Smooth muscle cell (in vitro differentiated cells): ENCODE measurements around the gene MYL4. TPM values are rescaled to one million over a fixed set of nuclear protein-coding genes. Genes with fewer than 3 reads are reported as not detected.

Experiments
- DNase-seq: peaks from one replicate; lab custom pipeline; 2025; ENCODE audit not compliant: unreplicated experiment; lab: John Stamatoyannopoulos, UW
- H2AFZ ChIP-seq: fragments of 200-600 bp; sonication (generic); 2 replicates; pipeline ENCODE4 v1.6.0; 2016; ENCODE audit warnings: antibody characterized with exemption, low read depth, mild to moderate bottlenecking
- H3F3A ChIP-seq: fragments of 200-600 bp; sonication (generic); 2 replicates; pipeline ENCODE4 v1.6.0; 2017; ENCODE audit warnings: antibody characterized with exemption, low read depth
- H3K27ac ChIP-seq: fragments of 200-600 bp; sonication (generic); 2 replicates; pipeline ENCODE4 v1.5.1; 2016; ENCODE audit warnings: low read depth, mild to moderate bottlenecking
- H3K27me3 ChIP-seq: fragments of 200-600 bp; sonication (generic); 2 replicates; pipeline ENCODE4 v1.6.1; 2016; ENCODE audit warnings: low read depth, mild to moderate bottlenecking
- H3K36me3 ChIP-seq: fragments of 200-600 bp; sonication (generic); 2 replicates; pipeline ENCODE4 v1.5.1; 2016; ENCODE audit warnings: low read depth
- H3K4me1 ChIP-seq: fragments of 200-600 bp; sonication (generic); 2 replicates; pipeline ENCODE4 v1.5.1; 2016; ENCODE audit warnings: low read depth
- H3K4me2 ChIP-seq: fragments of 200-600 bp; sonication (generic); 2 replicates; pipeline ENCODE4 v1.6.0; 2016; ENCODE audit warnings: mild to moderate bottlenecking
- H3K4me3 ChIP-seq: fragments of 200-600 bp; sonication (generic); 2 replicates; pipeline ENCODE4 v1.5.1; 2016; ENCODE audit warnings: mild to moderate bottlenecking
- H3K79me2 ChIP-seq: fragments of 200-600 bp; sonication (generic); 2 replicates; pipeline ENCODE4 v1.6.0; 2016; ENCODE audit warnings: low read depth, mild to moderate bottlenecking
- H3K9ac ChIP-seq: fragments of 200-600 bp; sonication (generic); 2 replicates; pipeline ENCODE4 v1.6.0; 2016; ENCODE audit warnings: low read depth
- H3K9me3 ChIP-seq: fragments of 200-600 bp; sonication (generic); replicated peaks from 2 replicates; pipeline ENCODE4 v1.5.1; 2016; ENCODE audit warnings: low read depth
- H4K20me1 ChIP-seq: fragments of 200-600 bp; sonication (generic); 2 replicates; pipeline ENCODE4 v1.6.0; 2016; ENCODE audit warnings: low read depth
- CTCF ChIP-seq: fragments of 200-600 bp; sonication (generic); IDR thresholded peaks from 2 replicates; pipeline ENCODE4 v1.5.1; 2017; ENCODE audit warnings: borderline replicate concordance, mild to moderate bottlenecking, antibody characterized with exemption; ENCODE audit not compliant: insufficient read depth, poor library complexity, severe bottlenecking
- WGBS: methylation state at CpG from one replicate; pipeline ENCODE4 v1.1.7; 2016; ENCODE audit warnings: low lambda C conversion rate; 5-methylcytosine and 5-hydroxymethylcytosine counted together
- polyA plus RNA-seq: library from polyadenylated mRNA; unstranded; fragments of >200 nt; fragmentation: Nextera tagmentation; extraction: Ambion mirVana; gene quantifications from 2 replicates; pipeline ENCODE4 v1.2.1, GENCODE V29; 2016
- total RNA-seq: library from RNA; depleted of rRNA; stranded (reverse); fragments of >200 nt; gene quantifications from 2 replicates; pipeline ENCODE4 v1.2.3, GENCODE V29; 2014

Gene MYL4
- total and polyA plus RNA-seq, 2 experiments from 2014 or later: 6.5 to 8.3 TPM

- Histone ChIP-seq H3K27ac (peak overlapping the region; percentile 49), H3K4me1 (no peaks in the 10 kb centered on the region), H3K79me2 (no peaks in the 10 kb centered on the region), H3K9me3 (no peaks in the 10 kb centered on the region), H3K9ac (peak overlapping the region; percentile 50), H3K27me3 (no peaks in the 10 kb centered on the region), H2AFZ (peak overlapping the region; percentile 87), H3F3A (no peaks in the 10 kb centered on the region), H3K4me2 (peak overlapping the region; percentile 82), H4K20me1 (no peaks in the 10 kb centered on the region), H3K36me3 (no peaks in the 10 kb centered on the region), H3K4me3 (peak overlapping the region; percentile 39)
- DNase-seq: peak; percentile 42
- peak; percentile 91 for TF ChIP-seq CTCF
- WGBS: 19% methylated on average over 22 of the region's 22 CpGs
Measured at GRCh38 chr17:47229535-47230443, 20.6 kb downstream of the MYL4 start.

- DNase-seq: no peak
- no peak overlapping the region for H3K4me3 ChIP-seq
- no peaks in the 10 kb centered on the region for H4K20me1 ChIP-seq
- no peak overlapping the region for H3K4me2 ChIP-seq
- no peaks in the 10 kb centered on the region for H3K4me1 ChIP-seq
- no peaks in the 10 kb centered on the region for H3K79me2 ChIP-seq
- H3K36me3 ChIP-seq: no peaks in the 10 kb centered on the region
- no peak for TF ChIP-seq CTCF
- H3K9me3 ChIP-seq: no peaks in the 10 kb centered on the region
- no peak overlapping the region for H3K27ac ChIP-seq
- WGBS: 92% methylated on average over 10 of the region's 10 CpGs
- H3K9ac ChIP-seq: no peak overlapping the region
- no peaks in the 10 kb centered on the region for H3F3A ChIP-seq
- no peaks in the 10 kb centered on the region for H3K27me3 ChIP-seq
- H2AFZ ChIP-seq: no peak overlapping the region
Measured at GRCh38 chr17:47230864-47231263, 21.7 kb downstream of the MYL4 start.

GRCh38 chr17:47231334-47231733, 22.2 kb downstream of the MYL4 start:
- Histone ChIP-seq H3K4me1 (no peaks in the 10 kb centered on the region), H4K20me1 (no peaks in the 10 kb centered on the region), H3K9me3 (no peaks in the 10 kb centered on the region), H2AFZ (no peak overlapping the region), H3F3A (no peaks in the 10 kb centered on the region), H3K36me3 (no peaks in the 10 kb centered on the region), H3K79me2 (no peaks in the 10 kb centered on the region), H3K4me3 (no peak overlapping the region), H3K9ac (no peak overlapping the region), H3K27me3 (no peaks in the 10 kb centered on the region), H3K27ac (no peak overlapping the region), H3K4me2 (no peak overlapping the region)
- WGBS: 92% methylated on average over 3 of the region's 3 CpGs
- DNase-seq: no peak
- TF ChIP-seq CTCF: no peak
